Activated CD8-positive, alpha-beta memory T cell treated with anti-CD3 and anti-CD28 coated beads, Interleukin-2, amount 10 ng/mL, durations not matched to agents 7 days and 5 days (primary cell): ENCODE measurements around the gene KRTAP12-2. TPM values are rescaled to one million over a fixed set of nuclear protein-coding genes. Genes with fewer than 3 reads are reported as not detected.
"Not testable (repeated sequence)": the region's sequence is repeated elsewhere in the genome, so short reads cannot be mapped to it uniquely, and the experiment has no call there.

ENCODE experiments used
- ATAC-seq: fragments of 150-1000 bp; cut with Tn5 transposase; one replicate; pipeline ENCODE4 v1.10.0; 2021; ENCODE audit warnings: moderate library complexity
- CTCF ChIA-PET: fragments of 350-600 bp; sonication (Branson Sonifier 250); formaldehyde crosslinking; loops from one replicate; lab custom pipeline; 2021; ENCODE audit warnings: antibody characterized with exemption; lab: Charles Lee
- DNase-seq: peaks from one replicate; pipeline ENCODE4 v3.0.0-alpha.2; 2020
- H3K27ac Mint-ChIP-seq: one replicate; pipeline ENCODE4 v1.8.0; 2021; ENCODE audit warnings: mild to moderate bottlenecking, mixed read lengths
- H3K27me3 Mint-ChIP-seq: one replicate; pipeline ENCODE4 v1.8.0; 2021; ENCODE audit warnings: mixed read lengths
- H3K36me3 Mint-ChIP-seq: one replicate; pipeline ENCODE4 v1.8.0; 2021; ENCODE audit warnings: mild to moderate bottlenecking, mixed read lengths
- H3K4me1 Mint-ChIP-seq: one replicate; pipeline ENCODE4 v1.8.0; 2021; ENCODE audit warnings: mixed read lengths
- H3K4me3 Mint-ChIP-seq: one replicate; pipeline ENCODE4 v1.8.0; 2021; ENCODE audit warnings: mild to moderate bottlenecking, moderate library complexity, mixed read lengths
- H3K9me3 Mint-ChIP-seq: one replicate; pipeline ENCODE4 v1.8.0; 2022; ENCODE audit warnings: low read depth, mixed read lengths
- total RNA-seq, 2 experiments: library from RNA; stranded (reverse); gene quantifications; one replicate each; pipeline ENCODE4 v1.2.3, GENCODE V29; 2021

Gene KRTAP12-2
- total RNA-seq, 2 experiments from 2014 or later, result not detected

DNA sequence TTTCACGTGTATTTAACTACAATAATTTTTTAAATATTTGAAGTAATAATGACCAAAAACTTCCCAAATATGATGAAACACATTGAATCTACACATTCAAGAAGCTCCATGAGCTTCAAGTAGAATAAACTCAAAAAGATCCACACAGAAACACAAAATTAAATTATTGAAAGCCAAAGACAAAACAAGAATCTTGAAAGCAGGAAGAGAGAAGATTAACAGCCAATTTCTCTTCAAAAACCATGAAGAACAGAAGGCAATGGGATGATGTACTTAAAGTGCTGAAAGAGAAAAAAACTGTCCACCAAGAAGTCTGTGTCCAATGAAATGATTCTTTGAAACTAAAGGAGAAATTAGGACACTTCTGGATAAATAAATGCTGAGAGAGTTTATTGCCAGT lies 34.7 kb downstream of the KRTAP12-2 start:
- peaks cover 13% of the 10 kb centered on the region for H3K4me1 Mint-ChIP-seq
- CTCF ChIA-PET, result no interaction called here
- H3K36me3 Mint-ChIP-seq, result peaks cover 18% of the 10 kb centered on the region
- H3K9me3 Mint-ChIP-seq, result peaks cover 28% of the 10 kb centered on the region
- H3K27ac Mint-ChIP-seq, result no peak overlapping the region
- DNase-seq, result no peak
- no peak overlapping the region for H3K4me3 Mint-ChIP-seq
- H3K27me3 Mint-ChIP-seq, result peaks cover 9% of the 10 kb centered on the region
- no peak for ATAC-seq

DNA sequence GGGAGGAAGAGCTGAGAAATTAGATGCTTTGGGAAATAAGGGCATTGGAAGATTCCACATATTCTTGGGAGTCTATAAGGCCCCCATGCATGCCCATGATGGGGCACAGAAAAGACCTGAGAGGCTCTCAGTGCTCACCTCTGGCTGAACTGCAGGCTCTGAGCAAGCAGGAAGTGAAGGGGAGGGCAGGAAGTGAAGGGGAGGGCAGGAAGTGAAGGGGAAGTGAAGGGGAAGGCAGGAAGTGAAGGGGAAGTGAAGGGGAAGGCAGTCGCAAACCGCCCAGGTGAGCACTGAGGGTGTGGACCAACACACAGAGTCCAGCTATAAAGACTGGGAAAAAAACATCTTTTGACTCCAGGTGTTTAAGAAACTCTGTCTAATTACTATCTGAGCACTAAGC lies 36.3 kb downstream of the KRTAP12-2 start:
- CTCF ChIA-PET, result no interaction called here
- DNase-seq (no peak), ATAC-seq (no peak)
- H3K27me3 Mint-ChIP-seq, result peaks cover 9% of the 10 kb centered on the region
- H3K9me3 Mint-ChIP-seq, result peaks cover 28% of the 10 kb centered on the region
- H3K4me1 Mint-ChIP-seq, result peaks cover 15% of the 10 kb centered on the region
- peaks cover 18% of the 10 kb centered on the region for H3K36me3 Mint-ChIP-seq
- no peak overlapping the region for H3K27ac Mint-ChIP-seq
- H3K4me3 Mint-ChIP-seq, result no peak overlapping the region

DNA sequence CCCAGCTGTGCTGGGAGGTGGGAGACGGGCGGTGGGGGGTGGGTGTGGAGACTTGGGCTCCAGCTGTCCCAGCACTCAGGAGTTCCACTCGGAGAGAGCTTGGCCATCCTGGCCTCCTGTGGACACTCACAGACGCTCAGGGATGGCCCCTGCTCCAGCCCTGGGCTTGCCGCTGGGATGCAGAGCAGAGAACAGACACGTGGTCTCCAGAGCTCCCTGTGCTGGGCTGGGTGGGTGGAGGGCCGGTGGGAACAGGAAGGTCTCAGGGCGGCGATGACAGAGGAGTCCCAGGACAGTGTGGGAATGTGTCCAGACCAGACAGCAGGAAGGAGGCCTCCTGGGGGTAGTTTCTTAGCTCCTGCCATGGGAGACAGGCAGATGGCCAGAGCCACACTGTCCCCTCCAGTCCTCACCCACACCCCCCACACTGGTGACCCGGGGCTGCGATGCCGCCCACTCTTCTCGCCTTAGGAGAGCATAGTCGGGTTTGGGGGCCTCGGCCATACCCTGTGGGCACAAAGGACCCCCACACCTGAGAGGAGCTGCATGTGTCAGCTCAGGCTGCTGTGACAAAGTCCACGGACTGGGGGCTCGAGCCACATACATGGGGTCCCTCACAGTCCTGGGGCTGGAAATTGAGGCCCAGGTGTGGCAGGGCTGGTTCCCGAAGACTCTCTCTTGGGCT lies 37.9 kb downstream of the KRTAP12-2 start:
- H3K4me3 Mint-ChIP-seq, result no peak overlapping the region
- peaks cover 26% of the 10 kb centered on the region for H3K36me3 Mint-ChIP-seq
- H3K27ac Mint-ChIP-seq, result no peak overlapping the region
- CTCF ChIA-PET, result no interaction called here
- no peak for ATAC-seq
- peaks cover 15% of the 10 kb centered on the region for H3K4me1 Mint-ChIP-seq
- H3K9me3 Mint-ChIP-seq, result peaks cover 37% of the 10 kb centered on the region
- DNase-seq, result no peak
- H3K27me3 Mint-ChIP-seq, result peaks cover 12% of the 10 kb centered on the region

DNA sequence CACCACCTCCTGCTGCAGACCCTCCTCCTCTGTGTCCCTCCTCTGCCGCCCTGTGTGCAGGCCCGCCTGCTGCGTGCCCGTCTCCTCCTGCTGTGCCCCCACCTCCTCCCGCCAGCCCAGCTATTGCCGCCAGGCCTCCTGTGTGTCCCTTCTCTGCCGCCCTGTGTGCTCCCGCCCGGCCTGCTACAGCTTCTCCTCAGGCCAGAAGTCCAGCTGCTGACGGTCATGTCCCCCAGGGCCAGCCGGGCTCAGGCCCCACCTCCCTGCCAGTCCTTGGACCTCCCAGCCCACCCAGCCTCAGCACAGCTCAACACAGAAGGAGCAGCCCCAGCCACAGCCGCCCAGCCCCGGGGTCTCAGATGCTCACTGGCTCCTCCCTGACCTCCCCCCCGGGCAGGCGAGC lies 38.9 kb downstream of the KRTAP12-2 start:
- DNase-seq, H3K27ac Mint-ChIP-seq, CTCF ChIA-PET, H3K4me3 Mint-ChIP-seq, H3K27me3 Mint-ChIP-seq, ATAC-seq: not testable (repeated sequence)
- H3K36me3 Mint-ChIP-seq, result peaks cover 31% of the 10 kb centered on the region
- peaks cover 40% of the 10 kb centered on the region for H3K9me3 Mint-ChIP-seq
- H3K4me1 Mint-ChIP-seq, result peaks cover 15% of the 10 kb centered on the region

DNA sequence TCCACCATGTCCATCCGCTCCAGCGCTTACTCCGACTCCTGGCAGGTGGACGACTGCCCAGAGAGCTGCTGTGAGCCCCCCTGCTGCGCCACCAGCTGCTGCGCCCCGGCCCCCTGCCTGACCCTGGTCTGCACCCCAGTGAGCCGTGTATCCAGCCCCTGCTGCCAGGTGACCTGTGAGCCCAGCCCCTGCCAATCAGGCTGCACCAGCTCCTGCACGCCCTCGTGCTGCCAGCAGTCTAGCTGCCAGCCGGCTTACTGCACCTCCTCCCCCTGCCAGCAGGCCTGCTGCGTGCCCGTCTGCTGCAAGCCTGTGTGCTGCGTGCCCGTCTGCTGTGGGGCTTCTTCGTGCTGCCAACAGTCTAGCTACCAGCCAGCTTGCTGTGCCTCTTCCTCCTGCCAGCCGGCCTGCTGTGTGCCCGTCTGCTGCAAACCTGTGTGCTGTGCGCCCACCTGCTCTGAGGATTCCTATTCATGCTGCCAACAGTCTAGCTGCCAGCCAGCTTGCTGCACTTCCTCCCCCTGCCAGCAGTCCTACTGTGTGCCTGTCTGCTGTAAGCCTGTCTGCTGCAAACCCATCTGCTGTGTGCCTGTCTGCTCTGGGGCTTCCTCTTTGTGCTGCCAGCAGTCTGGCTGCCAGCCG lies 39.4 kb downstream of the KRTAP12-2 start:
- H3K27me3 Mint-ChIP-seq, H3K4me3 Mint-ChIP-seq, DNase-seq, CTCF ChIA-PET, H3K27ac Mint-ChIP-seq, ATAC-seq: not testable (repeated sequence)
- Mint-ChIP-seq H3K36me3 (peaks cover 31% of the 10 kb centered on the region), H3K4me1 (peaks cover 15% of the 10 kb centered on the region), H3K9me3 (peaks cover 43% of the 10 kb centered on the region)

DNA sequence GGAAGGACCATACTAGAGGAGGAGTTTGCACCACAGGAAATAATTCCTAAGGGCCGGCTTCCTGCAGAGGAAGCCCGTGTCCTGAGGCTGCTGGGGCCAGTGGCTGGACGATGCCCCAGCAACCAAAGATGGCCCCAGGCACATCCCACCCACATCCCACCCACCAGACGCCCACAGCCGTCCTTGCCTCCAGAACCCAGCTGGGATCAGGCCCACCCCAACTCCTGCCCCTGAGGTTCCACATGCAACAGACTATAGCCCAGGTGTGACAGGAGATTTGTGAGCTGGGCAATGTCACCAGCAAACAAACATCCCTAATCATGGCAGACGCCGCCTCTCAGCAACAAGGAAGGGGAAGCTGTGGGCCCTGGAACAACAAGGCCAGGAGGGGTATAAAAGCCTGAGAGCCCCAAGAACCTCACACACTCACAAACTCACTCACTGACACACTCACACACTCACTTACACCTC lies 40.0 kb downstream of the KRTAP12-2 start, which contains the start of gene KRTAP10-9:
KRTAP10-9 (plus strand) TSS at position 421 of the 471 bp plus-strand sequence. CDS start 79 bp downstream, outside the sequence.
- CTCF ChIA-PET, result no interaction called here
- Mint-ChIP-seq H3K36me3 (peaks cover 26% of the 10 kb centered on the region), H3K4me3 (no peak within 1 kb of the TSS), H3K9me3 (peaks cover 38% of the 10 kb centered on the region), H3K27me3 (peaks cover 8% of the 10 kb centered on the region), H3K27ac (no peak within 1 kb of the TSS), H3K4me1 (peaks cover 15% of the 10 kb centered on the region)
- DNase-seq (no peak), ATAC-seq (no peak)

DNA sequence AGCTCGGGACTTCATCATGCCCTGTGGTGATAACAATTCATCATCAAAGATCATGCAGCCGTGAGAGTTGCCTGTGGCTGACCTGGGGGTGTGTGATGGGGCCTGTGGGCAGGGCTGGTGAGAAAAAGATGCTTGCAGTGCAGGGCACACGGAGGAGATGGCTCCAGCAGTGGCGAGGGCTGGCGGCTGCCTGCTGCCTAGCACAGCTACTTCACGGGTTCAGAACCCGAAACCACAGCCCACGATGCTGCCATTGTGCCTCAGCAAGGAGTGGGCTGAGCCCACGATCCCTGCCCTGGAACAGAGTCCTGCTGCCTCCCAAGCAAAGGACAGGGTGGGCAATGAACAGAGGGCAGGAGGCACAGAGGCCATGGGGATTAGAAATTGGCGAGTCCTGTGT lies 40.5 kb downstream of the KRTAP12-2 start:
- CTCF ChIA-PET, result no interaction called here
- H3K36me3 Mint-ChIP-seq, result peaks cover 24% of the 10 kb centered on the region
- no peak for ATAC-seq

DNA sequence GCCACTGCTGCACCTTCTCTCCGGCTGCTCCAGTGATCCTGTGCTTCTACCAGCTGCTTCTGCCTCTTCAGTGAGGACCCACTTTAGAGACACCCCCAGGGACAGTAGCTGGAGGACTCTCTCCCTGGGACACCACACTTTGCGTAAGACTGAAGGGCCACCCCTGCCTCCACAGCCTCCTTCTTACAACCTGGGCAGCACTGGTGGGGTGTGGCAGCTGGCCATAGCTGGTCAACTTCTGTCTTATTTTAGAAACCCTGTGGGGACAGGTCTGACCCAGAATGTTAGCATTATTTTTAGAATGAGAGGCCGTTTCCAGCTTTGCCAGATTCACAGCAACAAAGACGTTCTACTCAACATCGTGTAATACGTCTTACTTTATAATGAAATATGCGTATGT lies 41.0 kb downstream of the KRTAP12-2 start:
- Mint-ChIP-seq H3K4me3 (no peak overlapping the region), H3K27ac (no peak overlapping the region), H3K27me3 (peaks cover 8% of the 10 kb centered on the region), H3K9me3 (peaks cover 33% of the 10 kb centered on the region), H3K36me3 (peaks cover 23% of the 10 kb centered on the region), H3K4me1 (peaks cover 13% of the 10 kb centered on the region)
- ATAC-seq, result no peak
- DNase-seq, result no peak
- CTCF ChIA-PET, result no interaction called here

More for the DNA sequence above, 40.5 kb downstream of the KRTAP12-2 start:
- Mint-ChIP-seq H3K9me3 (peaks cover 35% of the 10 kb centered on the region), H3K27me3 (peaks cover 8% of the 10 kb centered on the region), H3K27ac (no peak overlapping the region), H3K4me1 (peaks cover 15% of the 10 kb centered on the region), H3K4me3 (no peak overlapping the region)
- no peak for DNase-seq

DNA sequence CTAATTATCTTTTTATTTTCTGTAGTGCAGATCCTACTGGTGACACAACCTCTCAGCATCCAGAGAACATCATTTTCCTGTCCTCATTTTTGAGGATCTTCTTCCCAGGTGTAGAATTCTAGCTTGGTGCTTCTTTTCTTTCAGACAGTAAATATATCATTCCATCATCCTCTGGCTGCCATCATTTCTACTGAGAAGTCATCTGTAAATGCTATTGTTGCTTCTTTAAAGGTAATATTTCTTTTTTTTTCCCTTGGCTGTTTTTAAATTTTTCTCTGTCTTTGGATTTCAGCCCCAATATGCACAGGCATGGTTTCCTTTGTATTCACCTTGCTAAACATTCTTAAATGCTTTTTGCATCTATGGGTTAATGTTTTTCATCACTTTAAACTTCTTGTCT lies 43.2 kb downstream of the KRTAP12-2 start:
- no peak for ATAC-seq

DNA sequence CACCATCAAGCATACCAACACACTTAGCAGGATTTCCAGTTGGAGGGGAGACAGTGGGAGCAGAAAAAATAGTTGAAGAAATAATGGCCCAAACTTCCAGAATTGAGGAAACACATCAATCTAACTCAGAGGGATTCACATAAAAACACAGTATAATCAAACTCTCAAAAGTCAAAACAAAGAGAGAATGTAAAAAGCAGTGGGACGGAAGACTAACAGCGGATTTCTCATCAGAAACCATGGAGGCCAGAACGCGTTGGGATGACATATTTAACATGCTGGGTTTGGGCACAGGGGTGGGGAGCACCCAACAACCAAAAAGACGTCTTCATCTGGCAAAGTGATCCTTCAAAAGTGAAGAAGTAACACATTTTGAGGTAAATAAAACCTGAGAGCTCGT lies 46.8 kb downstream of the KRTAP12-2 start:
- Mint-ChIP-seq H3K4me3 (no peak overlapping the region), H3K27me3 (peaks cover 6% of the 10 kb centered on the region), H3K9me3 (peaks cover 33% of the 10 kb centered on the region), H3K36me3 (peaks cover 39% of the 10 kb centered on the region), H3K4me1 (peaks cover 21% of the 10 kb centered on the region), H3K27ac (no peak overlapping the region)
- CTCF ChIA-PET, result no interaction called here
- ATAC-seq (no peak), DNase-seq (no peak)

More for the DNA sequence above, 43.2 kb downstream of the KRTAP12-2 start:
- no peak overlapping the region for H3K27ac Mint-ChIP-seq
- H3K4me1 Mint-ChIP-seq, result peaks cover 17% of the 10 kb centered on the region
- peaks cover 8% of the 10 kb centered on the region for H3K27me3 Mint-ChIP-seq
- H3K9me3 Mint-ChIP-seq, result peaks cover 35% of the 10 kb centered on the region
- peaks cover 35% of the 10 kb centered on the region for H3K36me3 Mint-ChIP-seq
- DNase-seq, result no peak
- H3K4me3 Mint-ChIP-seq, result no peak overlapping the region
- CTCF ChIA-PET, result no interaction called here

DNA sequence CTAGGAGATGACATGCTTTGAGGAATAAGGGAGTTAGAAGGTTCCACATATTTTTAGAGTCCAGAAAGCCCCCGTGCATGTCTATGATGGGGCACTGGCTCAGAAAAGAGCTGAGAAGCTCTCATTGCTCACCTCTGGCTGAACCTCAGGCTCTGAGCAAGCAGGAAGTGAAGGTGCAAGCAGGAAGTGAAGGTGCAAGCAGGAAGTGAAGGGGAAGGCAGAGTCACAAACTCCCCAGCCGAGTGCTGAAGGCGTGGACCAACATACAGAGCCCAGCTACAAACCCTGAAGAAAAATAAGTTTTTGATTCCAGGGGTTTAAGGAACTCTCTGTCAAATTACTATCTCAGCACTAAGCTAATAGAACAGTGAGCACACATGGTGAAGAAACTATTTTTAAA lies 47.8 kb downstream of the KRTAP12-2 start:
- Mint-ChIP-seq H3K4me1 (peaks cover 21% of the 10 kb centered on the region), H3K36me3 (peaks cover 33% of the 10 kb centered on the region), H3K9me3 (peaks cover 24% of the 10 kb centered on the region), H3K27me3 (no peaks in the 10 kb centered on the region), H3K4me3 (peak overlapping the region; percentile 34), H3K27ac (peak overlapping the region; percentile 82)
- DNase-seq (peak; percentile 82), ATAC-seq (peak; percentile 99)
- CTCF ChIA-PET, result interaction anchor here (1.0 to 1.2 kb wide), 3 partner anchors 71 to 174 kb away, joined by 3 read pairs; no protein-coding TSS in a partner anchor

DNA sequence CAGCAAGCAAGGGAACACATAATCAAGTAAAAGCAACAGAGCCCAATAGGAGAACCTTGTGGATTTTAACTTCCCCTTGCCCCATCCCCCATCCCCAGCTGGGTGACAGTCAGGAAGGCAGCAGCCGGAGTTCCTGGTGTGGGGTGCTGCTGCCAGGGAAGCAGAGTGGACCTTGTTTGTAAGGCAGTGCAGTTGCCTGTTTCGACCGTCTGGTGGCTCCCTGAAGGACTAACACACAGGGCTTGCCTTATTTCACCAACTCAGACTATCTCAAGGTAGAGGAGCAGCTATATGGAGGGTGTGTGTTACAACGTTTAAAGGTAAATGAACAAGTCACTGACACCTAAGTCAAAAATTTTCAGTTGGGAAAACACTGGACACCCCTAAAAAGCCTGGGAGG lies 48.2 kb downstream of the KRTAP12-2 start:
- ATAC-seq (peak; percentile 3), DNase-seq (no peak)
- H3K4me1 Mint-ChIP-seq, result peaks cover 21% of the 10 kb centered on the region
- H3K27me3 Mint-ChIP-seq, result no peaks in the 10 kb centered on the region
- CTCF ChIA-PET, result interaction anchor here (0.6 to 1.2 kb wide), 4 partner anchors 71 to 211 kb away, joined by 3 read pairs; no protein-coding TSS in a partner anchor
- peaks cover 20% of the 10 kb centered on the region for H3K9me3 Mint-ChIP-seq
- peaks cover 30% of the 10 kb centered on the region for H3K36me3 Mint-ChIP-seq
- peak overlapping the region; percentile 82 for H3K27ac Mint-ChIP-seq
- H3K4me3 Mint-ChIP-seq, result peak overlapping the region; percentile 25

DNA sequence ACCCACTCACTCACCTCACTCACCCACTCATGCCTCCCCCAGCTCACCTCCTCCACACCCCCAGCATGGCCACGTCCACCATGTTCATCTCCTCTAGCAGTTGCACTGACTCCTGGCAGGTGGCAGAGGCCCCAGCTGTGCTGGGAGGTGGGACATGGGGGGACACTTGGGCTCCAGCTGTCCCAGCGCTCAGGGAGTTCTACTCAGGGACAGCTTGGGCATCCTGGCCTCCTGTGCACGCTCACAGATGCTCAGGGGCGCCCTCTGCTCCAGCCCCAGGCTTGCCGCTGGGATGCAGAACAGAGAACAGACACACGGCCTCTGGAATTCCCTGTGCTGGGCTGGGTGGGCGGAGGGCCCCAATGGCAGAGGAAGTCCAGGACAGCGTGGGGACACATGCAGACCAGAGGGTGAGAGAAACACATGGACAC lies 49.6 kb downstream of the KRTAP12-2 start:
- Mint-ChIP-seq H3K27ac (no peak overlapping the region), H3K4me3 (no peak overlapping the region), H3K27me3 (no peaks in the 10 kb centered on the region), H3K36me3 (peaks cover 28% of the 10 kb centered on the region), H3K9me3 (peaks cover 15% of the 10 kb centered on the region), H3K4me1 (peaks cover 21% of the 10 kb centered on the region)
- no peak for DNase-seq
- ATAC-seq, result no peak
- CTCF ChIA-PET, result no interaction called here

DNA sequence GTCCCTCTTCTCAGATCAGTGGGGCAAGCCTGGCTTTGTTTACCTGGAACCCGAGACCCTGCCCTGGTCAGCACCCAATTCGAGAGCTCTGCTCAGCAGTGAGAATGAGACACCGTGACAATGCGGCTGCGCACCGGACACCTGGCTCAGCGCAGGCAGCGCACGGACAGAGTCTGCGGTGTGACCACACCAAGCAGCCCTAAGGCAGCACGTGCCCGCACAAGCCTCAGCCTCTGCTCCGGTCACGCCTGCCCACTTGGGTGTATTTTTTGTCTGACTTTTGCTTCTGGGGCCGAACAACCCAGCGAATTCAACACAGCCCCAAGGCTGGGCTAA lies 50.2 kb downstream of the KRTAP12-2 start:
- DNase-seq (no peak), ATAC-seq (no peak)
- H3K36me3 Mint-ChIP-seq, result peaks cover 28% of the 10 kb centered on the region
- H3K9me3 Mint-ChIP-seq, result peaks cover 17% of the 10 kb centered on the region
- no peak overlapping the region for H3K4me3 Mint-ChIP-seq
- H3K27ac Mint-ChIP-seq, result no peak overlapping the region
- CTCF ChIA-PET, result no interaction called here
- H3K27me3 Mint-ChIP-seq, result no peaks in the 10 kb centered on the region
- H3K4me1 Mint-ChIP-seq, result peaks cover 21% of the 10 kb centered on the region
